Stimulated activated naive CD8-positive, alpha-beta T cell treated with anti-CD3 and anti-CD28 coated beads, Interleukin-15, Interleukin-2, amounts not matched to agents 100 ng/mL and 50 ng/mL, for 24 hours (primary cell): ENCODE measurements around the gene PAQR8.

Experiments
- H3K27ac Mint-ChIP-seq: one replicate; pipeline ENCODE4 v1.8.0; 2021; ENCODE audit warnings: mild to moderate bottlenecking, mixed read lengths
- H3K27me3 Mint-ChIP-seq: one replicate; pipeline ENCODE4 v1.8.0; 2021; ENCODE audit warnings: mixed read lengths
- H3K36me3 Mint-ChIP-seq: one replicate; pipeline ENCODE4 v1.8.0; 2021; ENCODE audit warnings: low read depth, mixed read lengths
- H3K4me1 Mint-ChIP-seq: one replicate; pipeline ENCODE4 v1.8.0; 2021; ENCODE audit warnings: low read depth, mixed read lengths
- H3K4me3 Mint-ChIP-seq: one replicate; pipeline ENCODE4 v1.8.0; 2021; ENCODE audit warnings: mild to moderate bottlenecking, mixed read lengths
- H3K9me3 Mint-ChIP-seq: one replicate; pipeline ENCODE4 v1.8.0; 2021; ENCODE audit warnings: mixed read lengths

The PAQR8 gene

GRCh38 chr6:52400313-52401041 lies 38.5 kb downstream of the PAQR8 start:
- peaks cover 65% of the 10 kb centered on the region for H3K4me1 Mint-ChIP-seq
- no peak overlapping the region for H3K4me3 Mint-ChIP-seq
- peak overlapping the region; percentile 39 for H3K27ac Mint-ChIP-seq
- H3K9me3 Mint-ChIP-seq, result no peaks in the 10 kb centered on the region
- no peaks in the 10 kb centered on the region for H3K27me3 Mint-ChIP-seq
- H3K36me3 Mint-ChIP-seq, result peaks cover 19% of the 10 kb centered on the region

- Mint-ChIP-seq H3K4me1 (peaks cover 39% of the 10 kb centered on the region), H3K27ac (no peak overlapping the region), H3K9me3 (no peaks in the 10 kb centered on the region), H3K4me3 (no peak overlapping the region), H3K36me3 (peaks cover 19% of the 10 kb centered on the region), H3K27me3 (no peaks in the 10 kb centered on the region)
Observed at GRCh38 chr6:52403086-52403485, 41.1 kb downstream of the PAQR8 start.

- Mint-ChIP-seq H3K4me1 (peaks cover 35% of the 10 kb centered on the region), H3K27me3 (no peaks in the 10 kb centered on the region), H3K27ac (no peak overlapping the region), H3K4me3 (no peak overlapping the region), H3K36me3 (peaks cover 19% of the 10 kb centered on the region), H3K9me3 (no peaks in the 10 kb centered on the region)
Observed at GRCh38 chr6:52403627-52404026, 41.7 kb downstream of the PAQR8 start.

- Mint-ChIP-seq H3K36me3 (peaks cover 19% of the 10 kb centered on the region), H3K4me3 (no peak overlapping the region), H3K27me3 (no peaks in the 10 kb centered on the region), H3K9me3 (no peaks in the 10 kb centered on the region), H3K4me1 (peaks cover 34% of the 10 kb centered on the region), H3K27ac (no peak overlapping the region)
Observed at GRCh38 chr6:52405243-52405642, 43.3 kb downstream of the PAQR8 start.

- Mint-ChIP-seq H3K4me3 (no peak overlapping the region), H3K27ac (no peak overlapping the region), H3K9me3 (no peaks in the 10 kb centered on the region), H3K4me1 (peaks cover 20% of the 10 kb centered on the region), H3K27me3 (no peaks in the 10 kb centered on the region), H3K36me3 (peaks cover 19% of the 10 kb centered on the region)
Observed at GRCh38 chr6:52407467-52407866, 45.5 kb downstream of the PAQR8 start.

- H3K27ac Mint-ChIP-seq, result peak overlapping the region; percentile 8
- peaks cover 17% of the 10 kb centered on the region for H3K4me1 Mint-ChIP-seq
- no peak overlapping the region for H3K4me3 Mint-ChIP-seq
- no peaks in the 10 kb centered on the region for H3K27me3 Mint-ChIP-seq
- H3K36me3 Mint-ChIP-seq, result peaks cover 3% of the 10 kb centered on the region
- no peaks in the 10 kb centered on the region for H3K9me3 Mint-ChIP-seq
Observed at GRCh38 chr6:52409499-52409898, 47.5 kb downstream of the PAQR8 start.

- H3K27ac Mint-ChIP-seq, result no peak overlapping the region
Observed at GRCh38 chr6:52410979-52411378, 49.0 kb downstream of the PAQR8 start.

GRCh38 chr6:52411911-52412310 lies 50.0 kb downstream of the PAQR8 start:
- no peak overlapping the region for H3K4me3 Mint-ChIP-seq

More at GRCh38 chr6:52410979-52411378, 49.0 kb downstream of the PAQR8 start:
- no peaks in the 10 kb centered on the region for H3K9me3 Mint-ChIP-seq
- H3K4me3 Mint-ChIP-seq, result no peak overlapping the region
- H3K27me3 Mint-ChIP-seq, result no peaks in the 10 kb centered on the region
- no peaks in the 10 kb centered on the region for H3K36me3 Mint-ChIP-seq
- H3K4me1 Mint-ChIP-seq, result peaks cover 29% of the 10 kb centered on the region

GRCh38 chr6:52415333-52415732 lies 53.4 kb downstream of the PAQR8 start:
- peaks cover 34% of the 10 kb centered on the region for H3K4me1 Mint-ChIP-seq
- H3K27ac Mint-ChIP-seq, result no peak overlapping the region
- H3K4me3 Mint-ChIP-seq, result no peak overlapping the region
- no peaks in the 10 kb centered on the region for H3K27me3 Mint-ChIP-seq
- H3K9me3 Mint-ChIP-seq, result no peaks in the 10 kb centered on the region
- no peaks in the 10 kb centered on the region for H3K36me3 Mint-ChIP-seq

More at GRCh38 chr6:52411911-52412310, 50.0 kb downstream of the PAQR8 start:
- no peak overlapping the region for H3K27ac Mint-ChIP-seq
- H3K9me3 Mint-ChIP-seq, result no peaks in the 10 kb centered on the region
- no peaks in the 10 kb centered on the region for H3K36me3 Mint-ChIP-seq
- H3K27me3 Mint-ChIP-seq, result no peaks in the 10 kb centered on the region
- peaks cover 38% of the 10 kb centered on the region for H3K4me1 Mint-ChIP-seq

GRCh38 chr6:52415917-52416628 lies 54.1 kb downstream of the PAQR8 start:
- Mint-ChIP-seq H3K36me3 (no peaks in the 10 kb centered on the region), H3K27me3 (no peaks in the 10 kb centered on the region), H3K9me3 (no peaks in the 10 kb centered on the region), H3K27ac (no peak overlapping the region), H3K4me3 (peak overlapping the region; percentile 20), H3K4me1 (peaks cover 34% of the 10 kb centered on the region)

GRCh38 chr6:52416629-52417151 lies 54.7 kb downstream of the PAQR8 start:
- peak overlapping the region; percentile 20 for H3K4me3 Mint-ChIP-seq
- H3K27ac Mint-ChIP-seq, result no peak overlapping the region
- no peaks in the 10 kb centered on the region for H3K27me3 Mint-ChIP-seq
- H3K4me1 Mint-ChIP-seq, result peaks cover 34% of the 10 kb centered on the region
- no peaks in the 10 kb centered on the region for H3K9me3 Mint-ChIP-seq
- H3K36me3 Mint-ChIP-seq, result no peaks in the 10 kb centered on the region

GRCh38 chr6:52417675-52418111 lies 55.7 kb downstream of the PAQR8 start:
- no peaks in the 10 kb centered on the region for H3K9me3 Mint-ChIP-seq
- H3K36me3 Mint-ChIP-seq, result no peaks in the 10 kb centered on the region
- H3K4me1 Mint-ChIP-seq, result peaks cover 34% of the 10 kb centered on the region
- no peak overlapping the region for H3K4me3 Mint-ChIP-seq
- H3K27me3 Mint-ChIP-seq, result no peaks in the 10 kb centered on the region
- no peak overlapping the region for H3K27ac Mint-ChIP-seq

GRCh38 chr6:52418606-52419005 lies 56.7 kb downstream of the PAQR8 start:
- Mint-ChIP-seq H3K36me3 (no peaks in the 10 kb centered on the region), H3K27ac (no peak overlapping the region), H3K4me1 (peaks cover 34% of the 10 kb centered on the region), H3K4me3 (no peak overlapping the region), H3K27me3 (no peaks in the 10 kb centered on the region), H3K9me3 (no peaks in the 10 kb centered on the region)

GRCh38 chr6:52419809-52420667 lies 58.1 kb downstream of the PAQR8 start, which contains the start of gene EFHC1:
TSS of gene EFHC1 (plus strand) at chr6:52420342. CDS start at chr6:52420411, 69 bp downstream.
- H3K9me3 Mint-ChIP-seq, result no peaks in the 10 kb centered on the region
- no peaks in the 10 kb centered on the region for H3K36me3 Mint-ChIP-seq
- H3K27me3 Mint-ChIP-seq, result no peaks in the 10 kb centered on the region
- H3K4me3 Mint-ChIP-seq, result no peak within 1 kb of the TSS
- H3K27ac Mint-ChIP-seq, result no peak within 1 kb of the TSS
- H3K4me1 Mint-ChIP-seq, result peaks cover 31% of the 10 kb centered on the region
